GM19328 (cell line): ENCODE measurements around the gene CLDN10.

ENCODE experiments used
- ATAC-seq: cut with Tn5 transposase; IDR thresholded peaks from one replicate; pipeline ENCODE4 v1.9.1; 2021; ENCODE audit warnings: mild to moderate bottlenecking, moderate library complexity; ENCODE audit not compliant: unreplicated experiment

Gene CLDN10

DNA sequence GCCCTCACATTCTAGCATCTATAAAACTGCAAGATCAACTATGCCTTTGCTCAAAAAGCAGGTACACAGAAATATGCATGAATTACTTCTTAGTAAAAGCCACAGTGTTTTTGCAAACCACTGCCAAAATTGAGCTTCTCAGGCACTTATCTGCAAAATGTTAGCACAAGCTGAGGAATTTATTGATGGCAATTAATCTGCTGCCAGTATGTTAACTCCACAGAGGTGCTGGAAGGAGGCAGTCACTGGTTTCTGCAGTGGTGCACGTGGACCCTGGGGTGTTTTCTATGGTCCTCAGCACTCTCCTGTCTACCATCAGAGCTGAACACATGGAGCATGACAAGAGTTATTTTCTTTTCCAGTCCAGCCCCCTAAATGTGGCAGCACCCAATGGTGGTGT is 44.2 kb downstream of the CLDN10 start:
- no peak for ATAC-seq

- no peak for ATAC-seq
Measured at GRCh38 chr13:95601216-95601615, 48.7 kb downstream of the CLDN10 start.

DNA sequence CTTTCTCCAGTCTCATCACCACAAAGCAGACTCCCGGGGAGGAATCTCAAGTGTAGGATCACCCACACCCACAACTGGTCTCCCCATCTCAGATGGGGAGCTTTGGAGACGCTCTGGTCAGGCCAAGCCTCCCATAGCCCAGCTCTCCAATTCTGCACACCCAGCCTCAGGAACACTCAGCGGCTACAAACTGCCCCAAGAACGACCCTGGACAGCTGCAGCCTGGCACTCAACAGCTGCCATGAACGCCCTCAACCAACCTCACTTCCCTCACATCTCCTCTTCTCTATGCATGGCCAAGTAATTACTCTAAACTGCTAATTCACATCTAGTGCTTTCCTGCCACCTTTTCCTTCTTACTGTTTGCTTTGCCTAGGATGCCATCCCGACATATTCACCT is 49.4 kb downstream of the CLDN10 start:
- no peak for ATAC-seq

- no peak for ATAC-seq
Measured at GRCh38 chr13:95603887-95604555, 51.5 kb downstream of the CLDN10 start.

DNA sequence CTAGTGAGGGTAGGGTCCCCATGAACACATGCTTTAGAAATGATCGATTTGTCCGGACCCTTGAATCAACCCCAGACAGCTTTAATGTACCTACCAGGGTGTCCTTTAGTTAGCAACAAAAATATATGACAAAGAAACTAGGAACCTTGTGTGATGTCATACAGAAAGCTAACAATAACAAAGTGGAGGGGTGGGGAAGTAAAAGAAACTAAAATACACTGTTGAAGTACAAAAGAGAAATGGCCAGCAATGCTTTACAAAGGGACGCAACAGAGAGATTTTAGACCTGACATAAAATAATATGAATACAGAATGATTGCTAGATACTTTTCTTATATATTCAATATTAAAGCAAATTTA is 52.0 kb downstream of the CLDN10 start:
- ATAC-seq, result no peak

GRCh38 chr13:95605448-95606125 is 53.1 kb downstream of the CLDN10 start:
- ATAC-seq, result no peak

DNA sequence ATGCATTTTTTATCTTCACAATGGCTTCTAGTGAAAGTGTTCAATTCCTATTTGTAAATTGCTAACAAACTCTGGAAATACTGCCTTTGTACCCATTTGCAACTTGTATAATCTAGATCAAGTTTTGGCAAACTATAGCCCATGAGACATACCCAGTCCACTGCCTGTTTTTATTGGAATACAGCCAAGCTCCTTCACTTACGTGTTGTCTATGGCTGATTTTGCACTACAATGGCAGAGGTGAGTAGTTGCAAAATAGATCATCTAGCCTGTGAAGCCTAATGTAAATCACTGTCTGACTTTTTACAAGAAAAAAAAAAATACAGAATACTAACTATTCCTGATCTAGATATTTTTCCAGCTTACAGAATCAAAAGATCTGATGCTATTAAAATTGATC is 54.8 kb downstream of the CLDN10 start:
- no peak for ATAC-seq

- ATAC-seq, result no peak
Measured at GRCh38 chr13:95608640-95609323, 56.3 kb downstream of the CLDN10 start.

DNA sequence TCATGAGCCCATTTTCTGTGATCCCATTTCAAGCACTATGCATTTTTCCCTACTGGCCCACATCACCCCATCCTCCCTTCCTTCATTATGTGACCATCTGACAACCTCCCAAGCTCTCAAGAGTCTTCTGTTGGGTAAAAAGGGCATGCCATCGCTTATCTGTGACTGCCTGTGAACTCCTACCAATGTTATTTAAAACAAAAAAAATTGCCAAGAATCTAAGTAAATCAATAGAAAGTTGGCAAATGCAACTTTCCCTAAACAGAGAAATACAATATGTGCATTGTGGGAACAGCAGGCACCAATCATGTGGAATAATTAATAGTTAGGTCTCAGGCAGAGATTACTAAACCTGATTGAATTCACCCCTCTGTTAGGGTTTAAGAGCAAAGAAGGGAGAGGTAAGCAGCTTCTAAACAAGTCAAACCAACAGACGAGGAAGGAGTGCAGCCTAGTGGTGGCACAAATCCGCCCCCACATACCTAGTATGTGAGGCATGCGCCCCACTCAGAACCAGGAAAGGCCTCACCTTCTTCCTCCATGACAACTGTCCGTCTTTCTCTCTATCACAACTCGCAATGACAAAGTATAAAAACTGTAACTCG is 62.2 kb downstream of the CLDN10 start:
- no peak for ATAC-seq

GRCh38 chr13:95615539-95615938 is 63.0 kb downstream of the CLDN10 start:
- no peak for ATAC-seq

GRCh38 chr13:95620030-95620824 is 67.7 kb downstream of the CLDN10 start:
- no peak for ATAC-seq

GRCh38 chr13:95620825-95621498 is 68.4 kb downstream of the CLDN10 start:
- no peak for ATAC-seq

- ATAC-seq, result no peak
Measured at GRCh38 chr13:95623141-95623540, 70.6 kb downstream of the CLDN10 start.

DNA sequence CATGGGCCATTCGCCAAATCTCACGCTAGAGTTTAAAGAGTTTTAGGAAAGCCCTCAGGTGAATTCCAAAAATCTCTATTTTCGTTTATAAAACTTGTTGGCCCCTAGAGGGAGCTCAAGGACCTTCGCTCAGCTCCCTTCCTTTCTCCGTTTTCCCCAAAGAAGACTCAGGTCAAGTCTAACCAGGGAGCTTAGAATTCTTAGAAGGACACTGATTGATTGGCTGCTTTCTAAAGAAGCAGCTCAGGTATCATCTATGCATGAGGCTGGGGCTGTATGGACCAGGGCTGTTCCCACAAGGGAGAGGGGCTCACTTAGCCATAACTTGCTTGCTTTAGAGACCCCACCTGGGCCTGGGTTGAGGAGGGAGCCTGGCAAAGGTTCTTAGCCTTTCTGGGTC is 71.5 kb downstream of the CLDN10 start:
- ATAC-seq, result peak; percentile 54

GRCh38 chr13:95626768-95627167 is 74.2 kb downstream of the CLDN10 start:
- no peak for ATAC-seq

DNA sequence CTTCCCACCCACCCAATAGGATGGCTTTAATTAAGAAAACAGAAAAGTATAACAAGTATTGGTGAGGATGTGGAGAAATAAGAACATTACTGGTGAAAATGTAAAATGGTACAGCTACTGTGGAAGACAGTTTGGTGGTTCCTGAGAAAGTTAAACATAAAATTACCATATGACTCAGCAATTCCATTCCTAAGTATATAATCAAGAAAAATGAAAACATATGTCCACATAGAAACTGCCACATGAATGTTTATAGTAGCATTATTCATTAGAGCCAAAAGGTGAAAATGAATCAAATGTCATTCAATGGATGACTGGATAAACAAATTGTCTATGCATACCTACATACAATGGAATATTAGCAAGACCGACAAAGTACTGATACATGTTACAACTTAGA is 75.1 kb downstream of the CLDN10 start:
- ATAC-seq, result no peak

DNA sequence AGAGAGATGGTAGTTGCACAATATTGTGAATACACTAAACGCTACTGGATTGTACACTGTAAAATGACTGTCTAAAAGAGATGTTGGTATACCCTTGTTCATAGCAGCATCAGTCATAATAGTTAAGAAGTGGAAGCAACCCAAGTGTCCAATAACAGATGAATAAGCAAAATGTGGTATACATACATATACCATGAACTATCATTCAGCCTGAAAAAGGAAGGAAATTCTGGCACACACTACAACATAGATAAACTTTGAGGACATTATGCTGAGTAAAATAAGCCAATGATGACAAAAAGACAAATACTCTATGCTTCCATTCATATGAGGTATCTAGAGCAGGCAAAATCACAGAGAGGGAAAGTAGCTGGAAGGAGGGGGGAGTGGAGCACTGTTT is 76.0 kb downstream of the CLDN10 start:
- ATAC-seq, result no peak

DNA sequence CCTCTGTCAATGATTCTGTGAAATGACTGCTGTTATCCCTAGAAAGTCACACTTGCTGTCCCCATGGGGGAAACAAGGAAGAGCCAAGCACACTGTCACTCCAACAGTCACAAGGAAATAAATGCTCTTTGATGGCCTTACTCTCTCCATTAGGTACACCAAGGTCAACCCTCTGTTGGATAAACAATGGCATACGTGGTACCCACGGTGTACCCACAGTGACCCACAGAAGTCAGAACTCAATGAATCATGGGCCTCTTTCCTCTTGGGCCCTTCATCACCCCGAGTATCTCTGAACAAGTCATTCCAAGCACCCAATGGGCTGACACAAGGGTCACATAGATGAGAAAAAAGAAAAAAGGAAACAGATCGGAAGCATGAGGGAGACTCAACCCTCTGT is 76.6 kb downstream of the CLDN10 start:
- ATAC-seq, result no peak
